GM19239 (cell line): ENCODE results near the gene WWOX.

ENCODE experiments used
- DNase-seq: peaks from one replicate; pipeline ENCODE4 v3.0.0; 2011; ENCODE audit warnings: low spot score; ENCODE audit not compliant: insufficient read length
- FAIRE-seq: peaks from 2 replicates; lab custom pipeline; 2011; peaks lifted over from hg19 to GRCh38; lab: Jason Lieb, UNC

Gene WWOX

GRCh38 chr16:78961464-78961863 is 862.0 kb downstream of the WWOX start:
- FAIRE-seq (no peak), DNase-seq (no peak)

DNA sequence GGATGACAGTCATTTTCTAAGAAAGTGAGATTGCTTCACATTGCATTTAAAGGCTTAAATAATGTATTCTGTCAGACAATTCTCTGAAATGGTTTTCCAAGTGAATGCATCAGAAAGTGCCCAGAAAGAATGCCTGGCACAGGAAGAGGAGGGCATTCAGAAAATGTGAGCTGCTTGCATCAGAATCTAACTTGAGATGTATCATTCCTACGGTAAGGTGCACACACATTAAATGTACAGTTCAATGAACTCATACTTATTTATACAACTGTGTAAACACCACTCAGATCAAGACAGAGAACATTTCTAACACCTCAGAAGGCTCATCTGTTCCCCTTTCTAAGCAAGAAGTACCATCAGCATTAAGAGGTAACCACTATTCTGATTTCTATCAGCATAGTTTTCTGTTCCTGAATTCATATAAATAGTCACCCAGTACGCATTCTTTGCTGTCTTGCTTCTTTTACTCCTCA is 863.0 kb downstream of the WWOX start:
- peak; percentile 14 for FAIRE-seq

GRCh38 chr16:78967948-78968347 is 868.5 kb downstream of the WWOX start:
- DNase-seq, result no peak
- no peak for FAIRE-seq

More for the DNA sequence above, 863.0 kb downstream of the WWOX start:
- DNase-seq, result no peak

GRCh38 chr16:78969721-78970120 is 870.3 kb downstream of the WWOX start:
- FAIRE-seq, result no peak

DNA sequence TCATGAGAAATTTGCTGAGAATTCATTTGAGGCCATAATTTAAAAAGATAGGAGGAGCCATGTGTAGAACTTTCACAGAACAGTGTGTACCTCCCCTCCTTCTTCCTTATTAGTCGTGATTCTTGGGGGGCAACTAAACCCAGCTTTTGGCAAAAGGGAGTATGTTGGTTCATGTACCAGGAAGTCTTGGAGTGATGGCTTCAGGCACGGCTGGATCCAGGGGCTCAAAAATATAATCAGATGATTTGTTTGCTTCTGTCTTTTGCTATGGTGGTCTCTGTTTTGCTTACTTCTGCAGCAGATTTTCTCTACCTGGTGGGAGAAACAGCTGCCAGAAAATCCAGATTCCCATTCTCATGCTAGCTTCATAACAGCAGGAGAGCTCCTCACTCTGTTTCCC is 871.2 kb downstream of the WWOX start:
- FAIRE-seq (no peak), DNase-seq (no peak)

More at GRCh38 chr16:78969721-78970120, 870.3 kb downstream of the WWOX start:
- no peak for DNase-seq

- DNase-seq (no peak), FAIRE-seq (no peak)
Observed at GRCh38 chr16:78972006-78972405, 872.6 kb downstream of the WWOX start.

DNA sequence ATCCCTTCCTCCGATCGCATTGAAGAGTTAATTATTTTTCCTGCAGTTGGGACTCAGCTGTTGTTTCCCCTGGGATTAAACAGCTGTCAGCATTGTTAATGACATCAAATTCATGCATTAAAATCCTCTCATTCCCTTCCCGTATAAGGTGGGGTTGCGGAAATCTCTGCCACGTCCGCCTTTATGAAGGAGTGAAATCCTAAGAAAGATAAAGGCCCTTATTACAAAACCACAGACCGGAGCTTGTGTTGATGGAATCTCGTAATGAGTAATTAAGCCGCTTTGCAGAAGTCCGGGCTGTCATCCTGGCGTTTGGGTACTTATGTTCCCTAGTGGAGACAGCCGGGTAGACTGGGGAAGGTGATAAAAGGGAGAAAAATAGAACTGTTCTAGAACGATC is 873.5 kb downstream of the WWOX start:
- FAIRE-seq (no peak), DNase-seq (no peak)

GRCh38 chr16:78976212-78976611 is 876.8 kb downstream of the WWOX start:
- no peak for FAIRE-seq
- DNase-seq, result no peak

- no peak for FAIRE-seq
- no peak for DNase-seq
Observed at GRCh38 chr16:78980825-78981224, 881.4 kb downstream of the WWOX start.

- FAIRE-seq, result no peak
- no peak for DNase-seq
Observed at GRCh38 chr16:78982096-78982744, 882.8 kb downstream of the WWOX start.

GRCh38 chr16:78984324-78984723 is 884.9 kb downstream of the WWOX start:
- FAIRE-seq (no peak), DNase-seq (no peak)

- DNase-seq (no peak), FAIRE-seq (no peak)
Observed at GRCh38 chr16:78984887-78985464, 885.5 kb downstream of the WWOX start.

GRCh38 chr16:78985716-78986605 is 886.5 kb downstream of the WWOX start:
- no peak for DNase-seq
- FAIRE-seq, result no peak

DNA sequence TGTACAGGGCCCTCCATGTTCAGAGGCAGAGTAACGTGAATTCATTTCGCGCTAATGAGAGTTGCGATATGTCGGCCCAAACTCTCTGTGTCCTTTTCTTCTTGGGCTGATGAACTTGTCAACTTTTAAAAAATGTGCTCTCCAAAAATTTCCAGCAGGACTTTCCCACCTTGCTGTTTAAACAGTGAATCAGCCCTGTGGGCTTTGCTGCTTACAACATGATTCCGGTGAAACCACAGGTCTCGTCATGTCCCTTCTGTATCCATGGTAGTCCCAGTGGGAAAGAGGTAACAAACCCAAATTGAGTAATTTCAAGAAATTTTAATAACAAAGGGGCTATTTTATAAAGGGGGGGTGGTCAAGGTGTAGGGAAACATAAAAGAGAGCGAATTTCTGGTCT is 888.2 kb downstream of the WWOX start:
- FAIRE-seq (no peak), DNase-seq (no peak)

GRCh38 chr16:78988361-78988969 is 889.0 kb downstream of the WWOX start:
- DNase-seq, result no peak
- no peak for FAIRE-seq

- FAIRE-seq, result no peak
- no peak for DNase-seq
Observed at GRCh38 chr16:78990309-78990701, 890.9 kb downstream of the WWOX start.

DNA sequence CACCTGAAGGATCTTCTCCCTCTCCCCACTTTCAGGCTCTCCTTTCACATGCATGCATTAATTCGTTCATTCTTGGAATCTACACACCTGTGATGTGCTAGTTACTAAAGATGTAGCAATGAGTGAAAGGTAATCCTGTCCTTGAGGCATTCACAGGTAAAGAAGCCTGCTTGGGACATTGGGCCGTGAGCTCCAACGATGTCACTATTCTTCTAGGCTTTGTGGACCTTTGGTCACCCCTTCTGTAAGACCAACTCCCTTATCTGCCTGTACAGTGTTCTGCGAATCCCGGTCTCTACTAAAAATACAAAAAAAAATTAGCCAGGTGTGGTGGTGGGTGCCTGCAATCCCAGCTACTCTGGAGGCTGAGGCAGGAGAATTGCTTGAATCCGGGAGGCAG is 892.5 kb downstream of the WWOX start:
- no peak for FAIRE-seq
- no peak for DNase-seq

DNA sequence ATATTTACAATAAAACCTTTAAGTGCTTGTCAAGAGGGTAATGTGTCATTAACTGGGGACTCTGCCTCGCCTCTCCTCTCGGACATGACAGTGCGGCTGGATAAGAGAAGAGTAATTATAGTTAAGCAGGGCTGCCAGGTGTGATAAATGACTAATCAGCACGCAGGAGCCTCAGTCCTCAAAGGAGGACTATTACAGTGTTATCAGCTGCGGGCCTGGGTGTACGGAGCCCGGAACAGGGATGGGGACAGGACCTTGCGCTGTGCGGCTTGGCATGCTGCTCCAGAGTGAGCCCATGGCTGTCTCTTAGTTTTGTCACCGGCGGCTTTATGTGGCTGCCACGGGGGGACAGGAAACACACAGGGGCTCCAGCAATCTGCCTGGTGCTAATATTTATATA is 893.9 kb downstream of the WWOX start:
- FAIRE-seq, result no peak
- no peak for DNase-seq

DNA sequence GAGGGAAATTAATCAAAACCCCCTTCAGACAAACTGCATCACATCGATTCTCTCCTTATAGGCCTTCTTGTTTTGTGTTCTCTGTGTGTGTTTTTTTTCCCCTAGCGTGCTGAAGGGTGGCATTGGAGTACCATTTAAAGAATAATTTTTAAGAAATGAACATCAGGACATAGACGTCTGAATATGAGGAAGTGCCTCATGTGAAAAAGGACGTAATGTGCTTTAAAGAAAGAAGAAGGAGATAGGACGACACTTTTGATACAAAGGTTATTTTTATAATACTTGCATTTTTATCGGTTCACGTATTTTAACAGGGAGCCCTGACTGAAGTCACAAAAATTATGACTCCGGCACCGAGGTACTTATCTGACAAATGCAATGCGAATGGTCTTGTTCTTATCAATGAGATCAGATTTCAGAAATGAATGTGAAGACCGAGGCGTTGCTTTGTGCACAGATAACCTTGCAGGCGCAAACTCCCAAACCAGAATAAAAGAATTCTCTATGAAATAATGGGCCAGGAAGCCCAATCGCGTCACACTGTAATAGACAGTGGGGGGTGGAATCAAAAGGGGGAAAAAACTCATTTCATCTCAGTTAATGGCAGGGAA is 894.8 kb downstream of the WWOX start:
- DNase-seq, result no peak
- FAIRE-seq, result no peak

DNA sequence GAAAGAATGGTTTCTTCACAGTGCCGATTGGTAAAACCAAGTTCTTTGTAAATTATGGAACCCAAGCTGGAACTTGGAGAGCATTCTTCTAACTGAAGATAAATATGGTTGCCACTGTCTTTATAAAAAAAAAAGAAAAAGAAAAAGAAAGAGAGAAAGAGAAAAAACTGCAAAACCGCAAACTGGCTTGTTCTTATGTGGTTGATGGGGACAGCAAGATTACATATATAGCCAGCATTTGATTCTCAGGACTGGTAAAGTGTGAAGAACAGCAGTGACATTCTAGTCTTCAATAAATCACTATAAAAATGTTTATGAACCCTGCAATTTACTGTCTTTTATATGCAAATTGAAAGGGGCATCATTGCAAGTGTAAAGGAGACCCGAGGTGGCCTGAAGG is 896.0 kb downstream of the WWOX start:
- DNase-seq, result no peak
- no peak for FAIRE-seq
